Measurements from ENCODE around the gene CGNL1. TPM values are rescaled to one million over a fixed set of nuclear protein-coding genes. Genes with fewer than 3 reads are reported as not detected.

The CGNL1 gene
- total RNA-seq, 4 donors from 2014 or later = 1.6 to 3.3 (median 2.6) TPM

GRCh38 chr15:57440799-57441198, 64.5 kb downstream of the CGNL1 start:
- TF ChIP-seq, protein P1, sequence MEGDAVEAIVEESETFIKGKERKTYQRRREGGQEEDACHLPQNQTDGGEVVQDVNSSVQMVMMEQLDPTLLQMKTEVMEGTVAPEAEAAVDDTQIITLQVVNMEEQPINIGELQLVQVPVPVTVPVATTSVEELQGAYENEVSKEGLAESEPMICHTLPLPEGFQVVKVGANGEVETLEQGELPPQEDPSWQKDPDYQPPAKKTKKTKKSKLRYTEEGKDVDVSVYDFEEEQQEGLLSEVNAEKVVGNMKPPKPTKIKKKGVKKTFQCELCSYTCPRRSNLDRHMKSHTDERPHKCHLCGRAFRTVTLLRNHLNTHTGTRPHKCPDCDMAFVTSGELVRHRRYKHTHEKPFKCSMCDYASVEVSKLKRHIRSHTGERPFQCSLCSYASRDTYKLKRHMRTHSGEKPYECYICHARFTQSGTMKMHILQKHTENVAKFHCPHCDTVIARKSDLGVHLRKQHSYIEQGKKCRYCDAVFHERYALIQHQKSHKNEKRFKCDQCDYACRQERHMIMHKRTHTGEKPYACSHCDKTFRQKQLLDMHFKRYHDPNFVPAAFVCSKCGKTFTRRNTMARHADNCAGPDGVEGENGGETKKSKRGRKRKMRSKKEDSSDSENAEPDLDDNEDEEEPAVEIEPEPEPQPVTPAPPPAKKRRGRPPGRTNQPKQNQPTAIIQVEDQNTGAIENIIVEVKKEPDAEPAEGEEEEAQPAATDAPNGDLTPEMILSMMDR (IDR thresholded peaks at IDR 0.05; ENCODE audit: low read depth) = no peak

DNA sequence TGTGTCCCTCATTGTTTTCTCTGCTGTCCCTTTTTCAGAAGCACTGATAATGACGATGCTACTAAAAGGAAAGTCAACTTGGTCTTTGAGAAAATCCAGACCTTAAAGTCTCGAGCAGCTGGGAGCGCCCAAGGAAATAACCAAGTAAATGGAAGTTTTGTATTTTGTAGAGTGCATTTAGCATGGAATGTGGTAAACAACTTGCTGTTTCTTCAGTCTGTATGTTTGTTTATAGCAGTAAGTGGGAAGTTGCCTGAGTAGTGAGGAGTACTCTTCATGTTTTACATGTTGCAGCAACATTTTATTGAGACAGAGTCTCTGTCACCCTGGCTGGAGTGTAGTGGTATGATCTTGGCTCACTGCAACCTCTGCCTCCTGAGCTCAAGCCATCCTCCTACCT, 66.0 kb downstream of the CGNL1 start:
- TF ChIP-seq, protein P1 (IDR thresholded peaks at IDR 0.05; ENCODE audit: low read depth) = no peak

GRCh38 chr15:57443486-57443885, 67.2 kb downstream of the CGNL1 start:
- TF ChIP-seq, protein P1 (IDR thresholded peaks at IDR 0.05; ENCODE audit: low read depth) = no peak

GRCh38 chr15:57444877-57445513, 68.7 kb downstream of the CGNL1 start:
- TF ChIP-seq, protein P1 (IDR thresholded peaks at IDR 0.05; ENCODE audit: low read depth) = no peak

- TF ChIP-seq, protein P1 (IDR thresholded peaks at IDR 0.05; ENCODE audit: low read depth) = no peak
Measured at GRCh38 chr15:57445872-57446271, 69.6 kb downstream of the CGNL1 start.

GRCh38 chr15:57446393-57446792, 70.1 kb downstream of the CGNL1 start:
- TF ChIP-seq, protein P1 (IDR thresholded peaks at IDR 0.05; ENCODE audit: low read depth) = no peak

DNA sequence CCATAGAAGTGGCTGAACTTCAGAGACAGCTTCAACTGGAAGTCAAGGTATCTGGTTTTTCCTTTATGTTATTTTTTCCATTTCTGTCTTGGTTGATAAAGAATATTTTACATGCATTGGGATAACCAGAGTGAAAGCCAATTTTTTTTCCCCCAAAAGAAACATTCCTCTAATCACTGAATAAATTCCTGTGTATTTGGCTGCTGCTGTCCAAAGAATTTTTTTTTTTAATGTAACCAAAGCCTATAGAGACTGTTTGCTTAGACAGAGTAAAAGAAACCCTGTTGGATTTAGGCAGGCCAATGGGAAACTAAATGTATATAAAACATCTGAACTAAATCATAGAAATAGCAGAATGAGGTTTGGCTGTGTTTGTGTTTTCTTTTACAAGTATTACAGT, 75.2 kb downstream of the CGNL1 start:
- TF ChIP-seq, protein P1 (IDR thresholded peaks at IDR 0.05; ENCODE audit: low read depth) = no peak
